GM18861 (cell line): Measurements from ENCODE around the gene WDR35.
"Not testable (repeated sequence)": the region's sequence is repeated elsewhere in the genome, so short reads cannot be mapped to it uniquely, and the experiment has no call there.

Source experiments
- ATAC-seq: cut with Tn5 transposase; IDR thresholded peaks from one replicate; pipeline ENCODE4 v1.9.1; 2021; ENCODE audit not compliant: unreplicated experiment

Gene WDR35

GRCh38 chr2:19895535-19895934 is 94.4 kb downstream of the WDR35 start:
- ATAC-seq: no peak

DNA sequence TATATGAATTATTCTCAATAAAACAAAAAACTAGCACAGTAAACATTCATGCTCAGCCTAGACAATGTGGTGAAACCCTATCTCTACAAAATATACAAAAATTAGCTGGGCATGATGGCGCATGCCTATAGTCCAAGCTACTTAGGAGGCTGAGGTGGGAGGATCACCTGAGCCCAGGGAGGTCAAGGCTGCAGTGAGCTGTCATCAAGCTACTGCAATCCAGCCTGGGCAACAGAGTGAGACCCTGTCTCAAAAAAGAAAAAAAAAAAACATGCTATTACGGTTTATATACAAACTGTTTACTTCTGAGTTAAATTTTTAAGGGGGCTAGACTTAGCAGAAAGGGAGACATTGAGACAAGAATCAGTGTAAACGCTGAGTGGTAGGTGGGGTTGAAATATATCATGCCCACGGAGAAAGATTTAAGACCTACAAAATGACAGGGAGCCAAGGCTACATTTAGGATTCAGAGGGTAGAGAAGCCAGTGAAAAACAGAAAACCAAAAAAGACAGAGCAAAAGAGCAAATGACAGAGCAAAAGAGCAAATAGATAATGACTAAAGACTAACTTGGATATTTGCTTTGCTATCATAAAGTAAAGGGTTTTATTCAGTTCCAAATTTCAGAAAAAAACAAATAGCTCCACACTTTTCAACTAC is 95.6 kb downstream of the WDR35 start:
- peak; percentile 3 for ATAC-seq

GRCh38 chr2:19893520-19894133 is 96.3 kb downstream of the WDR35 start:
- ATAC-seq: peak; percentile 76

- not testable (repeated sequence) for ATAC-seq
Observed at GRCh38 chr2:19891971-19892370, 97.9 kb downstream of the WDR35 start.

DNA sequence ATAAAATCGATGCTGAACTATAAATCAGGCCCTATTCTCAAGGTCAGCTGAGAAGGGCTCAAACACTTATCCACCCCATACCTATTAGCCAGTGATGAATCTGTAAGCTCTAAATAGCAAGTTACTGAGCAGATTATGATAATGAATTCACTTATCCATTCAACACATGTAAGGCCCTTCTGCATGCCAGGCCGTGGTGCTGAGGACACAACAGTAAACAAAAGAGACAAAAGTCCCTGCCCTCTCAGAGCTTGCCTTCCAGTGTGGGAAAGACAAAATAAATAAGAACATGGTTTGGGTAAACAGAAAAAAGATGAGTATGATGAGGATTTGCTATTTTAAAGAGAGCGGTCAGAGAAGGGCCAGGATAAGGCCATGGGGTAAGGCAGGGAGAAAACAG is 99.8 kb downstream of the WDR35 start:
- ATAC-seq: no peak

- no peak for ATAC-seq
Observed at GRCh38 chr2:19888831-19889230, 101.1 kb downstream of the WDR35 start.

DNA sequence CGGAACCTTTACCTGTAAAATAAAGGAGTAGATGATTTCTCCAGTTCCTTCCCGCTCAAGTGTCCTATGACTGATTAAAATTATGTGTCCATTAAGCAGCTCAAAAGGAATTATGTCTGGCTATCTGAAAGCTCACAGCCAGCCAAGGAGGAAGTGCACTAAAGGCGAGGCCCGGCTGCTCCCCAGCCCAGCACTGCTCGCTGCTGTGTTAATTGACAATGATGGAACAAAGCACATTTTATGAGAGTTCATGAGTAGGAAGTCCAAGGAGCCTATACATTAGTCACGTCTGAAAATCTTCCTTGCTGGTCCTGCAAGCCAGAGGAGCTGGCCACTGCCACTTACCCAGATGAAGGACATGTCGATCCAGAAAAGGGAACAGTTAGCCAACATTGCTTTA is 102.4 kb downstream of the WDR35 start:
- ATAC-seq: no peak

DNA sequence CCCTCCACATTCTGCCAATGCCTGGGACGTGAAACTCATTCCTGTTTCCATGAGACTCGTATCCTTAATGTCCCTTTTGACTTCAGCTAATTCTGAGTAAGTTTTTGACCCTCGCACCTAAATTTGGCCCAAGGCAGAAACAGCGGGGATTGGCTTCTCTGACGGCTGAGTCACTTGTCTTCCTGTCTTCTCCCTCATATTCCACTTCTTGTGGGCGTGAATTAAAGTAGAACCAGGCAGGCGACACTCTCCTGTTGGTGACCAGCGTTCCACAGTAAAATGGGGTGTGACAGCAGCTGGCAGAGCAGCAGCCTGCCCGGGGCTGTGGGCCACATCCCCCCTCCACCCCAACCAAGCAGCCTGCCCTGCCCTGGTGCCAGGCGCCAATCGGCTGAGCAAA is 103.6 kb downstream of the WDR35 start:
- no peak for ATAC-seq

DNA sequence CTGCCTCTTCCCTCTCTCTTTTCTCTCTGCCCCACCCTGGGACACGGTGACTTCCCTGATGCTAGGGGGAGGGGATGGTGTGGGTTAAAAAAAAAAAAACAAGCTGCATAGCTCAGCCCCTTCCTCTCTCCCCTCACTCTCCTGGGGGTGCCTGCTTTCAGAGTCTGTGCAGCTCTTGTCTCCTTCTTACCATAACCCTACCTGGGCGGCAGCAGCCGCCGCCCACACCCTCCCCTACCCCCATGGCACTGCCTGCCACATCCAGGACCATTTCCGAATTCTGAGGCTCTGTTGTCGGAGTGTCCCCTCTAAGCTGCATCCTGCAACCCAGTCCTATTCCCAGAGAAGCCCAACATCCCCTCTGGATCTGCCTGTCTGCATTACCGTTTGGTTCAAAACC is 104.1 kb downstream of the WDR35 start:
- no peak for ATAC-seq

- no peak for ATAC-seq
Observed at GRCh38 chr2:19883971-19884720, 105.8 kb downstream of the WDR35 start.

DNA sequence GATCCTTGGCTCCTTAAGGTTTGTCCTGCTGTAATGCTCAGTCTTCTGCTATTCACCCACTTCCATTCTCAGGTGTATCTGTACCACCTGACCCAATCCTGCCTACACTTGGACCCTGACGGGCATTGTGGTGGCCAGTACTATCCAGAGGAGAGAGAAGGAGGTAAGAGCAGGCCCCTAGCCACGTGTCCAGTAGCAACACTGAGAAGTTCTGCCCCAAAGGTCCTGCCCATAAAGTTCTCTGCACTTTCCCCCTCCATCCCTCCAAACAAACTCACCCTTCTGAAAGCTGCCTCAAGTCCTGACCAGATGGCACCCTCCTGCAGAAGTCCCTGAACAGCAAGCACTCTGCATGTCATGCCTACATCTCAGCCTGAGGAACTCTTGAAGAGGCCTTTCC is 106.4 kb downstream of the WDR35 start:
- ATAC-seq: no peak

DNA sequence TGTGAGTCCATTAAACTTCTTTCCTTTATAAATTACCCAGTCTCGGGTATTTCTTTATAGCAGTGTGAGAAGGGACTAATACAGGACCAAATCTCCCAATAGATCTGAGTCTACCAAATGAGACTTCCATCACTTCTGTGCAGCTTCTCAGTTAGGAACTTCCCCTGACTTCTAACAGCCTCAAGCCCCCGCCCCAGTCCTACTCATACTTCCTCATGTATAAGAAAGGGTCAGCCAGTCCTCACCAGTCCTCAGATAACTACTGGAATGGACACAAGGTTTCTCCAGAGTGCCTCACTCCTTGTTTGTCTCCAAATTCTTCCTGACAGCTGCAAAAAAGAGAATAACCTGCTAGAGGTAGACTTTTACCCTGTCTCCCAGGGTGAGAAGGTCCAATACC is 107.6 kb downstream of the WDR35 start:
- no peak for ATAC-seq

DNA sequence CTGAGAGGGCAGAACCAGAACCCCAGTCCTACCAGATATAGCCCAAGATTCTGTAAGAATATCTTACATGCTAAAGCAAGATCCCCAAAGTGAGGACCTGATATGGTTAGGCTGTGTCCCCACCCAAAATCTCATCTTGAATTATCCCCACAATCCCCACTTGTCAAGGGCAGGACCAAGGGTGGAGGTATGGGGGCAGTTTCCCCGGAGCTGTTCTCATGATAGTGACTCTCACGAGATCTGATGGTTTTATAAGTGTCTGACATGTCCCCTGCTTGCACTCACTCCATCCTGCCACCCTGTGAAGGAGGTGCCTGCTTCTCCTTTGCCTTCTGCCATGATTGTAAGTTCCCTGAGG is 108.0 kb downstream of the WDR35 start:
- ATAC-seq: no peak

- no peak for ATAC-seq
Observed at GRCh38 chr2:19881221-19881907, 108.5 kb downstream of the WDR35 start.

GRCh38 chr2:19880191-19880590 is 109.7 kb downstream of the WDR35 start:
- ATAC-seq: not testable (repeated sequence)

DNA sequence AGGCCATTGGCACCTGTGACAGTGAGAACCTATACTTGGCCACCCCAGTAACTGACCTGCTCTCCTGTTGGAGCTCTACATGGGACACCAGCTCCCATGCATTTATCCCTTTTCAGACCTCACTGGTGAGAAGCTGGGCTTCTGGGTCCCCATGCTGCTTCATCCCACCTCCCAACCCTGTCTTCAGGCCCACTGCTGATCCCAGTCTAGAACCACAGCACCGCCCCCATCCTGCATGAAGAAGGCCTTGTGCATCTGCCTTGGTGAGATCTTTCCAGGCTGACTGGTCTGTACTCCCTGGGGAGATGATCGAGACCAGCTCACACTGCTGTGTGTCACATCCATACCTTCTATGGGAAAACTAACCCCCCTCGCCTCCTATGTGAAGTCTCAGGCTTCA is 110.8 kb downstream of the WDR35 start:
- ATAC-seq: no peak

DNA sequence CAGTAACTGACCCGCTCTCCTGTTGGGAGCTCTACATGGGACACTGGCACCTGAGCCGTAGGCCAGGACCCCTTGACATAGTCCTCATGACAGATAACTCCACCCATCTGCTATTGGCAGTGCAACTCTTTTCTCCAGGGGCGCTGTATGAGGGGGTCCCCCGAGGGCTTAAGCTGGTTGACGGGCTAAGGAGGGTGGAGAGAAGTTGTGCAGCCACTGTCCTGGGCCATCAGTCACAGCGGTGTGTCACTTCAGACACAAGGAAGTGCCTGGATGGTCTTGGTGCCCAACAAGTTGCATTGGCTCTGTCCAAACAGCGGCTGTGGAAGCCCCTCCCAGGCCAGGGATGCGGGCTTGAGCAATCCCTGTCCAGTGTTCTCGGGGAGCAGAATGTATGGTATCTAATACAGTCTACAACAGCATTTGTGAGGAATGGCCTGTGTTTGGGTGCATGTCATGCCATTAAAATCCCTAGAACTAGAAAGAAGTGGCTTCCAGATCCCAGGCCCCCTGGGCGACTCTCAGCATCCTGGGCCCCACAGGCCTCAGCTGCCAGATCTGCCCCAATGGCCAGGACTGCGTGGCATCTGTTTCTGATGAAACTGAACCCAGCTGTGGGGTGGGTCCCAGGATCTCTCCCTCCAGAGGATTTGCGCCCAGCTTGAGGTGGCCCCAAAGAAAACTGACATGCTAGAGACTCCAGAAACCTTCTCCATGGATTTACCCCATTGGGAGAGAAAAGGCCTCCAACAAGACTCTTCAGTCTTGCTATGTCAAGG is 111.4 kb downstream of the WDR35 start:
- no peak for ATAC-seq

GRCh38 chr2:19876751-19877150 is 113.2 kb downstream of the WDR35 start:
- ATAC-seq: no peak

DNA sequence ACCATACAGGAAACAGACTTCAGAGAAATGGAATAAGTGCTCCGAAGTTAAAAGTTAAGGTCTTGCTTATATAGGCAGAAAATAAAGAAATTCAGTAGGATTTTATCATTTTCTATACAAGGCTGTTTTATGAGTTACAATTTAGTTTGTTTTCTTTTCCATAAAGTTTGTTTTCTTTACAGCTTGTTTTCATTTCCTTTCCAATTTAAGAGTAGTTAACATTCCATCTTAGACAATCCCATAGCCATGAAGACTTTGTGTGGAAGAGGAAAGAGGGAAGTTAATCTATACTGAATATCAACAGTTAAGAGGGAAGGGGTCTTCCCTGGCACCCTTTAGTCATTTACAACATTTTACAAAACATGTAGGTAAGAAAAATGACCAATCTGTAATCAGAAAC is 114.6 kb downstream of the WDR35 start:
- ATAC-seq: no peak

DNA sequence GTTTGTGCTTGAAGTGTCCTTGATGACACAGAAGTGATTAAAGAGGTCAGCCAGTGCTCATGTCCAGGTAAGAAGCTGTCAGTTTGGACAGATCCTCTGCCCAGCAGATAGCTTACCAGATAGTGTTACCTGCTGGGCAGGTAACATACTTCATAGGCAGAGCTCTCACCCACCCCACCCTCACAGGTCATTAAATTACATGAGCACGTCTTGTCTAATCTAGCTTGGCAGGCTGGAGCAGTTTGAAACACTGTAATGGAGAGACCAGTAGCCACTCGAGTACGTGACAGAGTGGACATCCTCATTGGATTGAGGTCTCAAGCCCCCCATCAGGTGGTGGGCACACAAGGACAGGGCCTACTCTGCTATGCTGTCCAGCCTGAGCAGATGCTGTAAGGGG is 115.2 kb downstream of the WDR35 start:
- ATAC-seq: no peak

DNA sequence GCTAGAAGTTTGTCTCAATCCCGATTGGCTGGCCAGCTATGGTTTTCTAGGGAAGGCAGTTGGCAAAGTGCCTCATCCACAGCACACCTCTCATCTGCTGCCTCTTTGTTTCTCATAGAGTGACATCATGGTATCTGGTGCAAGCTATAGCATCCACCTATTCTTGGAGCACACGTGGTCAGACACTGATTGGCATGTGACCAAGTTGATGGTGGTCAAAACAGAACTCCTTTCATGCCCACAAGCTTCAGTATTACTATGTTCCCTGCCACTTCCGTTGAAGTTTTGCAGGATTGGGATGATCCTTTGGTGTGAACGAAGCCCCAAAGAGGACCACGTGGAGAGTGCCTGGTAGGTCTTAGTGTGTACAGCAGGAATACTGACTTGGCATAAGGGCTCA is 116.9 kb downstream of the WDR35 start:
- ATAC-seq: no peak
